Mesendoderm (in vitro differentiated cells): ENCODE measurements around the gene NENF.

Experiments
- DNase-seq: peaks from one replicate; pipeline ENCODE4 v3.0.0; 2013
- H2AK5ac ChIP-seq: 2 replicates; pipeline ENCODE4 v1.6.1; 2013; ENCODE audit warnings: low read length, inconsistent platforms
- H2BK120ac ChIP-seq: 2 replicates; pipeline ENCODE4 v1.6.1; 2013; ENCODE audit warnings: low read depth, mild to moderate bottlenecking, low read length, moderate library complexity, mixed read lengths
- H2BK15ac ChIP-seq: replicated peaks from 2 replicates; pipeline ENCODE4 v1.6.1; 2013; ENCODE audit warnings: low read depth, mild to moderate bottlenecking, moderate library complexity
- H2BK5ac ChIP-seq: 2 replicates; pipeline ENCODE4 v1.6.1; 2013; ENCODE audit warnings: low read length, inconsistent platforms
- H3K18ac ChIP-seq: 2 replicates; pipeline ENCODE4 v1.6.1; 2013; ENCODE audit warnings: mild to moderate bottlenecking, low read length, mixed read lengths
- H3K23ac ChIP-seq: one replicate; pipeline ENCODE4 v1.6.1; 2013; ENCODE audit warnings: low read length
- H3K27ac ChIP-seq: 2 replicates; pipeline ENCODE4 v1.5.1; 2013; ENCODE audit warnings: low read depth, mild to moderate bottlenecking, inconsistent platforms, low read length, moderate library complexity
- H3K27me3 ChIP-seq: 2 replicates; pipeline ENCODE4 v1.6.1; 2013; ENCODE audit warnings: low read length, control low read depth, mild to moderate bottlenecking, inconsistent platforms; ENCODE audit not compliant: insufficient read depth, poor library complexity
- H3K36me3 ChIP-seq: 2 replicates; pipeline ENCODE4 v1.6.1; 2013; ENCODE audit warnings: low read length, inconsistent platforms; ENCODE audit not compliant: control insufficient read depth, insufficient read depth
- H3K4ac ChIP-seq: one replicate; pipeline ENCODE4 v1.6.1; 2013; ENCODE audit warnings: low read depth, mild to moderate bottlenecking, low read length, moderate library complexity
- H3K4me1 ChIP-seq: 2 replicates; pipeline ENCODE4 v1.6.1; 2013; ENCODE audit warnings: low read depth, low read length, inconsistent platforms; ENCODE audit not compliant: control insufficient read depth
- H3K4me2 ChIP-seq: 2 replicates; pipeline ENCODE4 v1.6.1; 2013; ENCODE audit warnings: low read length
- H3K4me3 ChIP-seq: 2 replicates; pipeline ENCODE4 v1.5.1; 2013; ENCODE audit warnings: mild to moderate bottlenecking, low read length
- H3K56ac ChIP-seq: one replicate; pipeline ENCODE4 v1.6.1; 2013; ENCODE audit warnings: low read length
- H3K79me1 ChIP-seq: 2 replicates; pipeline ENCODE4 v1.6.1; 2013; ENCODE audit warnings: low read length, inconsistent platforms
- H3K79me2 ChIP-seq: 2 replicates; pipeline ENCODE4 v1.6.1; 2013; ENCODE audit warnings: mild to moderate bottlenecking, low read length; ENCODE audit not compliant: control insufficient read depth, insufficient read depth
- H3K9ac ChIP-seq: 2 replicates; pipeline ENCODE4 v1.6.1; 2013; ENCODE audit warnings: low read length, inconsistent platforms
- H4K5ac ChIP-seq: one replicate; pipeline ENCODE4 v1.6.1; 2013; ENCODE audit warnings: low read length
- H4K8ac ChIP-seq: one replicate; pipeline ENCODE4 v1.6.1; 2013; ENCODE audit warnings: low read depth, mild to moderate bottlenecking, control low read depth, low read length, moderate library complexity
- WGBS: extraction: QIAGEN DNeasy Blood & Tissue Kit; methylation state at CpG from one replicate; pipeline ENCODE4 v1.1.7; 2013; ENCODE audit warnings: low lambda C conversion rate, missing lambda C conversion rate; ENCODE audit not compliant: insufficient coverage; ENCODE audit errors: extremely low coverage; 5-methylcytosine and 5-hydroxymethylcytosine counted together

The NENF gene

DNA sequence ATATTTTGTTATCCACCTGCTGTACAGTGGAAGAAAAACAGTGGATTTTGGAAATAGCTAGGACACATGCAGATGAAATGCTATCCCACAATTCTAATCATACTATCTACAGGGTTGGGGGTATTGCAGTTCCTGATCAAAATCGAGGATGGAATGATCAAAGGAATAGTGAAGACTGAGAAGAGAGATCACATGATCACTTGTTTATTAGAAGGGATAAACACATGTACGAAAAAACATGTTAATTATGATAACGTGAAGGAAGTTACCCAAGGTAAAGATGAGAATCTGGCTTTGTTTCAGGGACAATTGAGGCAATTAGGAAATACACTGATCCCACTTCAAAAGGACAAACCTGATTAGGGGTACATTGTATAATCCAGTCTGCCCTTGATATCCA is 8.8 kb upstream of the NENF start:
- Histone ChIP-seq H3K4ac (no peak overlapping the region), H3K18ac (no peak overlapping the region), H3K23ac (no peak overlapping the region), H3K79me1 (no peaks in the 10 kb centered on the region), H3K27ac (no peak overlapping the region), H3K4me3 (no peak overlapping the region), H2BK15ac (no peak overlapping the region), H2AK5ac (no peak overlapping the region), H3K56ac (no peak overlapping the region), H3K79me2 (no peaks in the 10 kb centered on the region), H3K4me2 (no peak overlapping the region), H3K27me3 (no peaks in the 10 kb centered on the region), H4K8ac (no peak overlapping the region), H2BK5ac (no peak overlapping the region), H3K4me1 (no peaks in the 10 kb centered on the region), H2BK120ac (no peak overlapping the region), H3K9ac (no peak overlapping the region), H4K5ac (no peak overlapping the region), H3K36me3 (no peaks in the 10 kb centered on the region)
- no peak for DNase-seq
- WGBS, result no CpG with 5 or more reads among the region's 3 CpGs

GRCh38 chr1:212428496-212428895 is 4.2 kb upstream of the NENF start:
- Histone ChIP-seq H3K36me3 (no peaks in the 10 kb centered on the region), H3K4ac (no peak overlapping the region), H2BK120ac (no peak overlapping the region), H3K4me2 (no peak overlapping the region), H4K5ac (no peak overlapping the region), H2BK15ac (no peak overlapping the region), H3K79me2 (no peaks in the 10 kb centered on the region), H3K4me3 (no peak overlapping the region), H3K23ac (no peak overlapping the region), H3K9ac (no peak overlapping the region), H3K79me1 (no peaks in the 10 kb centered on the region), H3K56ac (no peak overlapping the region), H3K27me3 (no peaks in the 10 kb centered on the region), H4K8ac (no peak overlapping the region), H2BK5ac (no peak overlapping the region), H3K4me1 (no peaks in the 10 kb centered on the region), H2AK5ac (no peak overlapping the region), H3K27ac (no peak overlapping the region), H3K18ac (no peak overlapping the region)
- no peak for DNase-seq
- no CpG with 5 or more reads among the region's 5 CpGs for WGBS

DNA sequence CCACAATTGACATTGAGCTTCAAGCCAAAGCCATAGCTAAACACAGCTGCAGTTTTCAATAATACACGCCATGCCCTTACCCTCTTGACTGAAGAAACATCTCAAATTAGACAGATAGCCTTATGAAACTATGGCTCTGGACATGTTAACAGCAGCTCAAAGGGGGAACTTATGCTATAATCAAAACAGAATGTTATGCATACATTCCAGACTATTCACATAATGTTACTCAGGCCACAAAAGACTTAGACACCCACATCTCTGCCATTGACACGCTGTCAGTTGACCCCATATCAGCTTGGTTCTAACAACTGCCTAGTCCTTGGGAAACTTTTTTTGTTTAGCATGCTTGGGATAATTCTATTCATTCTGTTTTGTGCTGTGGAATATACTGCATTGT is 2.3 kb upstream of the NENF start:
- H2AK5ac ChIP-seq, result no peak overlapping the region
- no peak overlapping the region for H3K9ac ChIP-seq
- no peaks in the 10 kb centered on the region for H3K79me1 ChIP-seq
- no peak overlapping the region for H3K56ac ChIP-seq
- H3K4me1 ChIP-seq, result no peaks in the 10 kb centered on the region
- H3K23ac ChIP-seq, result no peak overlapping the region
- no peaks in the 10 kb centered on the region for H3K79me2 ChIP-seq
- H3K27me3 ChIP-seq, result no peaks in the 10 kb centered on the region
- H2BK120ac ChIP-seq, result no peak overlapping the region
- no peak overlapping the region for H4K8ac ChIP-seq
- no peak overlapping the region for H3K4me3 ChIP-seq
- H2BK15ac ChIP-seq, result no peak overlapping the region
- H3K36me3 ChIP-seq, result no peaks in the 10 kb centered on the region
- no peak overlapping the region for H3K4me2 ChIP-seq
- H2BK5ac ChIP-seq, result no peak overlapping the region
- DNase-seq, result no peak
- H4K5ac ChIP-seq, result no peak overlapping the region
- no peak overlapping the region for H3K4ac ChIP-seq
- H3K18ac ChIP-seq, result no peak overlapping the region
- WGBS, result no CpG with 5 or more reads among the region's 2 CpGs
- H3K27ac ChIP-seq, result no peak overlapping the region

GRCh38 chr1:212430955-212431394 is 1.7 kb upstream of the NENF start:
- H3K23ac ChIP-seq, result no peak overlapping the region
- H3K4me2 ChIP-seq, result no peak overlapping the region
- no peak overlapping the region for H3K27ac ChIP-seq
- no peak overlapping the region for H4K5ac ChIP-seq
- peak; percentile 44 for DNase-seq
- no peak overlapping the region for H3K56ac ChIP-seq
- no peaks in the 10 kb centered on the region for H3K79me1 ChIP-seq
- no peak overlapping the region for H2BK5ac ChIP-seq
- H3K9ac ChIP-seq, result no peak overlapping the region
- no peak overlapping the region for H4K8ac ChIP-seq
- no peak overlapping the region for H3K4ac ChIP-seq
- no peak overlapping the region for H2AK5ac ChIP-seq
- no peak overlapping the region for H2BK120ac ChIP-seq
- H3K4me1 ChIP-seq, result no peaks in the 10 kb centered on the region
- H2BK15ac ChIP-seq, result no peak overlapping the region
- no peaks in the 10 kb centered on the region for H3K79me2 ChIP-seq
- no peaks in the 10 kb centered on the region for H3K36me3 ChIP-seq
- H3K4me3 ChIP-seq, result no peak overlapping the region
- no peaks in the 10 kb centered on the region for H3K27me3 ChIP-seq
- H3K18ac ChIP-seq, result no peak overlapping the region
- no CpG with 5 or more reads among the region's 3 CpGs for WGBS

- Histone ChIP-seq H3K23ac (no peak overlapping the region), H3K4me2 (no peak overlapping the region), H3K36me3 (no peaks in the 10 kb centered on the region), H3K79me2 (no peaks in the 10 kb centered on the region), H2AK5ac (no peak overlapping the region), H3K4me1 (no peaks in the 10 kb centered on the region), H2BK15ac (no peak overlapping the region), H4K8ac (no peak overlapping the region), H2BK5ac (no peak overlapping the region), H3K4me3 (no peak overlapping the region), H4K5ac (no peak overlapping the region), H3K18ac (no peak overlapping the region), H3K4ac (no peak overlapping the region), H3K9ac (no peak overlapping the region), H3K27ac (no peak overlapping the region), H3K27me3 (no peaks in the 10 kb centered on the region), H2BK120ac (no peak overlapping the region), H3K56ac (no peak overlapping the region), H3K79me1 (no peaks in the 10 kb centered on the region)
- DNase-seq, result no peak
- no CpG with 5 or more reads among the region's 9 CpGs for WGBS
These were observed 1.1 kb upstream of the NENF start for GRCh38 chr1:212431644-212432043.

DNA sequence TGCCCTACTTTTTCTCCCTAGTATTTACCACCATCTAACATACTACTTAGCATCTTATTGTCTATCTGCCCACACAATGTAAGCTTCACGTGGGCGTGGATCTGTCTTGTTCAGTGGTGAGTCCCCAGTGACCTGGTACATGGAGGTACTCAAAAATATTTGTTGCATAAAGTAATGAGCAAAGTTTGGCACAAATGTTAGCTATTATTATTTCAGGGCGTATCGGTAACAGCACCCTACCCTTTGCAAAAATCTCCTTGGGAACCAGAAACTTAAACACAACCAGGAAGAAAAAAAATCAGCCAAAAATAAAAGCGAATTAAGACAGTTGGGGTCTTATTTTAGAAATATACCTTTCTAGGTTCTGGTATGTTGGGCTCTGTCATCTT is 454 bp upstream of the NENF start:
- no peak overlapping the region for H2AK5ac ChIP-seq
- H3K36me3 ChIP-seq, result no peaks in the 10 kb centered on the region
- H3K79me2 ChIP-seq, result no peaks in the 10 kb centered on the region
- no peaks in the 10 kb centered on the region for H3K4me1 ChIP-seq
- H3K4me2 ChIP-seq, result peak overlapping the region; percentile 40
- H2BK5ac ChIP-seq, result no peak overlapping the region
- no peak overlapping the region for H3K4me3 ChIP-seq
- H3K79me1 ChIP-seq, result no peaks in the 10 kb centered on the region
- H3K23ac ChIP-seq, result no peak overlapping the region
- H2BK15ac ChIP-seq, result no peak overlapping the region
- no peaks in the 10 kb centered on the region for H3K27me3 ChIP-seq
- no peak overlapping the region for H4K8ac ChIP-seq
- no peak for DNase-seq
- no peak overlapping the region for H4K5ac ChIP-seq
- no peak overlapping the region for H3K4ac ChIP-seq
- no CpG with 5 or more reads among the region's 5 CpGs for WGBS
- H2BK120ac ChIP-seq, result no peak overlapping the region
- peak overlapping the region; percentile 64 for H3K9ac ChIP-seq
- no peak overlapping the region for H3K27ac ChIP-seq
- peak overlapping the region; percentile 70 for H3K56ac ChIP-seq
- no peak overlapping the region for H3K18ac ChIP-seq
